ENCODE measurements around the gene WWTR1.

The WWTR1 gene

GRCh38 chr3:149643963-149644362, 13.9 kb downstream of the WWTR1 start:
- H3K4me3 ChIP-seq (ENCODE audit: low read length): no peak overlapping the region
- TF ChIP-seq ZNF274 (IDR thresholded peaks at IDR 0.05; ENCODE audit: low read depth, low read length): no peak

- TF ChIP-seq ZNF274 (IDR thresholded peaks at IDR 0.05; ENCODE audit: low read depth, low read length): no peak
- no peak overlapping the region for H3K4me3 ChIP-seq (ENCODE audit: low read length)
These were observed 14.4 kb downstream of the WWTR1 start for GRCh38 chr3:149643482-149643798.

GRCh38 chr3:149640976-149641728, 16.7 kb downstream of the WWTR1 start:
- no peak for TF ChIP-seq ZNF274 (IDR thresholded peaks at IDR 0.05; ENCODE audit: low read depth, low read length)
- no peak overlapping the region for H3K4me3 ChIP-seq (ENCODE audit: low read length)

- no peak for TF ChIP-seq ZNF274 (IDR thresholded peaks at IDR 0.05; ENCODE audit: low read depth, low read length)
These were observed 18.7 kb downstream of the WWTR1 start for GRCh38 chr3:149639093-149639486.

GRCh38 chr3:149638228-149639092, 19.4 kb downstream of the WWTR1 start:
- no peak overlapping the region for H3K4me3 ChIP-seq (ENCODE audit: low read length)
- TF ChIP-seq ZNF274 (IDR thresholded peaks at IDR 0.05; ENCODE audit: low read depth, low read length): no peak

More at GRCh38 chr3:149639093-149639486, 18.7 kb downstream of the WWTR1 start:
- H3K4me3 ChIP-seq (ENCODE audit: low read length): no peak overlapping the region

GRCh38 chr3:149635396-149635795, 22.4 kb downstream of the WWTR1 start:
- no peak overlapping the region for H3K4me3 ChIP-seq (ENCODE audit: low read length)
- no peak for TF ChIP-seq ZNF274 (IDR thresholded peaks at IDR 0.05; ENCODE audit: low read depth, low read length)

- no peak overlapping the region for H3K4me3 ChIP-seq (ENCODE audit: low read length)
- TF ChIP-seq ZNF274 (IDR thresholded peaks at IDR 0.05; ENCODE audit: low read depth, low read length): no peak
These were observed 23.3 kb downstream of the WWTR1 start for GRCh38 chr3:149634573-149634972.

GRCh38 chr3:149634072-149634471, 23.8 kb downstream of the WWTR1 start:
- no peak for TF ChIP-seq ZNF274 (IDR thresholded peaks at IDR 0.05; ENCODE audit: low read depth, low read length)

GRCh38 chr3:149632225-149632624, 25.6 kb downstream of the WWTR1 start:
- no peak overlapping the region for H3K4me3 ChIP-seq (ENCODE audit: low read length)
- no peak for TF ChIP-seq ZNF274 (IDR thresholded peaks at IDR 0.05; ENCODE audit: low read depth, low read length)

More at GRCh38 chr3:149634072-149634471, 23.8 kb downstream of the WWTR1 start:
- no peak overlapping the region for H3K4me3 ChIP-seq (ENCODE audit: low read length)

- H3K4me3 ChIP-seq (ENCODE audit: low read length): no peak overlapping the region
- no peak for TF ChIP-seq ZNF274 (IDR thresholded peaks at IDR 0.05; ENCODE audit: low read depth, low read length)
These were observed 27.0 kb downstream of the WWTR1 start for GRCh38 chr3:149630806-149631205.

- no peak overlapping the region for H3K4me3 ChIP-seq (ENCODE audit: low read length)
- no peak for TF ChIP-seq ZNF274 (IDR thresholded peaks at IDR 0.05; ENCODE audit: low read depth, low read length)
These were observed 28.7 kb downstream of the WWTR1 start for GRCh38 chr3:149628957-149629670.

- H3K4me3 ChIP-seq (ENCODE audit: low read length): no peak overlapping the region
- no peak for TF ChIP-seq ZNF274 (IDR thresholded peaks at IDR 0.05; ENCODE audit: low read depth, low read length)
These were observed 31.2 kb downstream of the WWTR1 start for GRCh38 chr3:149626671-149627070.

GRCh38 chr3:149625795-149626194, 32.0 kb downstream of the WWTR1 start:
- no peak overlapping the region for H3K4me3 ChIP-seq (ENCODE audit: low read length)
- TF ChIP-seq ZNF274 (IDR thresholded peaks at IDR 0.05; ENCODE audit: low read depth, low read length): no peak

GRCh38 chr3:149623824-149624223, 34.0 kb downstream of the WWTR1 start:
- H3K4me3 ChIP-seq (ENCODE audit: low read length): no peak overlapping the region
- no peak for TF ChIP-seq ZNF274 (IDR thresholded peaks at IDR 0.05; ENCODE audit: low read depth, low read length)

Data from GM08714 (cell line).